ENCODE data around the gene TSPEAR. TPM values are rescaled to one million over a fixed set of nuclear protein-coding genes. Genes with fewer than 3 reads are reported as not detected.

TSPEAR gene
- total RNA-seq, 2 experiments from 2014 or later = not detected

- H3K36me3 Mint-ChIP-seq = no peaks in the 10 kb centered on the region
- no peaks in the 10 kb centered on the region for H3K9me3 Mint-ChIP-seq
- no peak overlapping the region for H3K27ac Mint-ChIP-seq
- peaks cover 2% of the 10 kb centered on the region for H3K4me1 Mint-ChIP-seq
- no peak for DNase-seq
- H3K27me3 Mint-ChIP-seq = no peaks in the 10 kb centered on the region
- no peak overlapping the region for H3K4me3 Mint-ChIP-seq
Observed at GRCh38 chr21:44502171-44502958, 209.0 kb downstream of the TSPEAR start.

DNA sequence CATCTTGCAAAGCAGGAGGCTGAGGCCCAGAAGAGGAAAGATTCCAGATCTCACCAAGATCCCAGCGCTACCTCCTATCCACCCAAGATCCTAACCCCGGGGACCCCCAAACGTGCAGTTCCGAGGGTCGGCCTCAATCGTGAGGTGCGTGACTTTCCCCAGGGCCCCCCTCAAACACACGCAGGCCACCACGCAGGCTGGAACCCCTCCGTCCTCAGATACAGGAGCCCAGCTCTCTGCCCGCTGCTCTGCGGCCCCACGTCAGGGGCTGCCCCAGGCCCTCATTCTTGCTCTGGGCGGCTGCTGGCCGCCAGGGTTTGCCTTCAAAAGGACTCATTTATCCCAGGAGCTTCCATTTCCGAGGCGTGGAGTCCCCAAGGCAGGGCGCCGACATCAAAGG, 211.3 kb downstream of the TSPEAR start:
- H3K27me3 Mint-ChIP-seq = peaks cover 4% of the 10 kb centered on the region
- no peaks in the 10 kb centered on the region for H3K36me3 Mint-ChIP-seq
- no peak for DNase-seq
- no peak overlapping the region for H3K27ac Mint-ChIP-seq
- H3K9me3 Mint-ChIP-seq = no peaks in the 10 kb centered on the region
- peaks cover 2% of the 10 kb centered on the region for H3K4me1 Mint-ChIP-seq
- no peak overlapping the region for H3K4me3 Mint-ChIP-seq

GRCh38 chr21:44499631-44500030, 211.7 kb downstream of the TSPEAR start:
- no peak for DNase-seq
- Mint-ChIP-seq H3K9me3 (no peaks in the 10 kb centered on the region), H3K36me3 (no peaks in the 10 kb centered on the region), H3K4me1 (peaks cover 2% of the 10 kb centered on the region), H3K27ac (no peak overlapping the region), H3K27me3 (peaks cover 4% of the 10 kb centered on the region), H3K4me3 (no peak overlapping the region)

GRCh38 chr21:44499211-44499560, 212.2 kb downstream of the TSPEAR start:
- no peaks in the 10 kb centered on the region for H3K9me3 Mint-ChIP-seq
- H3K27ac Mint-ChIP-seq = no peak overlapping the region
- no peak for DNase-seq
- H3K4me3 Mint-ChIP-seq = no peak overlapping the region
- H3K27me3 Mint-ChIP-seq = peaks cover 4% of the 10 kb centered on the region
- peaks cover 1% of the 10 kb centered on the region for H3K36me3 Mint-ChIP-seq
- H3K4me1 Mint-ChIP-seq = peaks cover 2% of the 10 kb centered on the region

DNA sequence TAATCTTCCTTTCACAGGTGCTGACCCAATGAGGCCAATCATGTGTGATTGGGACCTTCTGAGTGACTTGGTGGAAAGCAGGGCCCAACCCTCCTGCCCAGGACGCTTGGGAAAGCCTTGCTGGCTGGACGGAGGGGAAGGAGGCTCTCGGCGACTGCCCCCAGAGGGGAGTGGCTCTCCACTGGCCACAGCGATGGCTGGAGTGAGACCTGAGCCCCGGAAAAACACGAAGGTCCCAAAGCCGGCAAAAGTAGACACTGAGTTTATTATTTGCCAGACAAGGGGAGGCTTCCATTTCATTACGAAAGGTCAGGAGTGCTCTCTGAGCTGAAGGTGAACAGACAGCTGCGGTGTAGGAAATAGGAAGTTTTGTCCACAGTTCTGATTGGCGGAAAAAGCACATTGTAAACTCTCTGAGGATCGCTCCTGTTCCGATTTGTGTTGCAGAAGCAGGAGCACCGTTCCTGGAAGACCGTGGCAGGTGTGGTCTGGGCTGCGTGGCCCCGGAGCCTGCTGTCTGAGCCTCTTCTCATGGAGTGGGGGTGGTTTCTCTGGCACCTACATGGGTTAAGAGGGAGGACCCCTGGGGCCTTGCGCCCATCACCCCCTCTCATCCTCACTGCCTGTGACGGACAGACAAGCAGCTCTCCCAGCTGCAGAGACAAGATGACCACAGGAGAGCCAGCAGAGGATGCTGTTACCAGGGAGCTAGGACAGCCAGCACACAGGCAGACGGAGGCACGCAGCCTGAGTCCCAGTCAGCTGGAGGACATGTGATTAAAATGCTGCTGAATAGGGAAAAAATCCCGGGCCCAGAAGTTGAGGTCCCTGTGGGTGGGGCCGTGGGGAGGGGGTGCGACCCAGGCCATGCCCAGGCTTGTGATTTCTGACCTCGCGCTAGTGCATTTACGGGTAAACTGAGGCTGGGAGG, 212.8 kb downstream of the TSPEAR start:
- peaks cover 1% of the 10 kb centered on the region for H3K36me3 Mint-ChIP-seq
- H3K4me3 Mint-ChIP-seq = no peak overlapping the region
- no peak for DNase-seq
- no peaks in the 10 kb centered on the region for H3K9me3 Mint-ChIP-seq
- no peaks in the 10 kb centered on the region for H3K4me1 Mint-ChIP-seq
- no peak overlapping the region for H3K27ac Mint-ChIP-seq
- peaks cover 4% of the 10 kb centered on the region for H3K27me3 Mint-ChIP-seq

GRCh38 chr21:44497703-44498126, 213.7 kb downstream of the TSPEAR start:
- Mint-ChIP-seq H3K27ac (no peak overlapping the region), H3K9me3 (peaks cover 7% of the 10 kb centered on the region), H3K4me1 (no peaks in the 10 kb centered on the region), H3K36me3 (peaks cover 4% of the 10 kb centered on the region), H3K27me3 (peaks cover 9% of the 10 kb centered on the region), H3K4me3 (no peak overlapping the region)
- no peak for DNase-seq

GRCh38 chr21:44496564-44497550, 214.5 kb downstream of the TSPEAR start:
- Mint-ChIP-seq H3K36me3 (peaks cover 6% of the 10 kb centered on the region), H3K9me3 (peaks cover 13% of the 10 kb centered on the region), H3K27ac (no peak overlapping the region), H3K4me1 (no peaks in the 10 kb centered on the region), H3K4me3 (no peak overlapping the region), H3K27me3 (peaks cover 10% of the 10 kb centered on the region)
- no peak for DNase-seq

GRCh38 chr21:44495611-44496563, 215.5 kb downstream of the TSPEAR start:
- H3K9me3 Mint-ChIP-seq = peaks cover 13% of the 10 kb centered on the region
- H3K27ac Mint-ChIP-seq = no peak overlapping the region
- peaks cover 10% of the 10 kb centered on the region for H3K27me3 Mint-ChIP-seq
- H3K4me3 Mint-ChIP-seq = no peak overlapping the region
- H3K4me1 Mint-ChIP-seq = no peaks in the 10 kb centered on the region
- H3K36me3 Mint-ChIP-seq = peaks cover 6% of the 10 kb centered on the region
- DNase-seq = no peak

- no peak for DNase-seq
- Mint-ChIP-seq H3K27ac (no peak overlapping the region), H3K27me3 (peaks cover 10% of the 10 kb centered on the region), H3K4me1 (no peaks in the 10 kb centered on the region), H3K9me3 (peaks cover 13% of the 10 kb centered on the region), H3K36me3 (peaks cover 6% of the 10 kb centered on the region), H3K4me3 (no peak overlapping the region)
Observed at GRCh38 chr21:44494956-44495355, 216.4 kb downstream of the TSPEAR start.

GRCh38 chr21:44494418-44494817, 217.0 kb downstream of the TSPEAR start:
- H3K4me3 Mint-ChIP-seq = no peak overlapping the region
- H3K27ac Mint-ChIP-seq = no peak overlapping the region
- no peak for DNase-seq
- no peaks in the 10 kb centered on the region for H3K4me1 Mint-ChIP-seq
- H3K9me3 Mint-ChIP-seq = peaks cover 13% of the 10 kb centered on the region
- H3K36me3 Mint-ChIP-seq = peaks cover 6% of the 10 kb centered on the region
- peaks cover 10% of the 10 kb centered on the region for H3K27me3 Mint-ChIP-seq

GRCh38 chr21:44492567-44493385, 218.6 kb downstream of the TSPEAR start:
- Mint-ChIP-seq H3K9me3 (peaks cover 13% of the 10 kb centered on the region), H3K27ac (no peak overlapping the region)
- no peak for DNase-seq

GRCh38 chr21:44490816-44491215, 220.6 kb downstream of the TSPEAR start:
- Mint-ChIP-seq H3K4me1 (no peaks in the 10 kb centered on the region), H3K27ac (no peak overlapping the region), H3K36me3 (peaks cover 6% of the 10 kb centered on the region), H3K9me3 (peaks cover 13% of the 10 kb centered on the region), H3K27me3 (peaks cover 10% of the 10 kb centered on the region), H3K4me3 (no peak overlapping the region)
- no peak for DNase-seq

More at GRCh38 chr21:44492567-44493385, 218.6 kb downstream of the TSPEAR start:
- Mint-ChIP-seq H3K4me1 (no peaks in the 10 kb centered on the region), H3K4me3 (no peak overlapping the region), H3K27me3 (peaks cover 10% of the 10 kb centered on the region), H3K36me3 (peaks cover 6% of the 10 kb centered on the region)

- H3K27ac Mint-ChIP-seq = no peak overlapping the region
Observed at GRCh38 chr21:44490405-44490804, 221.0 kb downstream of the TSPEAR start.

More at GRCh38 chr21:44490405-44490804, 221.0 kb downstream of the TSPEAR start:
- Mint-ChIP-seq H3K9me3 (peaks cover 13% of the 10 kb centered on the region), H3K4me3 (no peak overlapping the region), H3K4me1 (no peaks in the 10 kb centered on the region), H3K27me3 (peaks cover 8% of the 10 kb centered on the region), H3K36me3 (peaks cover 6% of the 10 kb centered on the region)
- DNase-seq = no peak
